ENCODE data around the gene JPT2. TPM values are rescaled to one million over a fixed set of nuclear protein-coding genes. Genes with fewer than 3 reads are reported as not detected.
"Not testable (repeated sequence)": the region's sequence is repeated elsewhere in the genome, so short reads cannot be mapped to it uniquely, and the experiment has no call there.

Gene JPT2
- total RNA-seq, 2 experiments from 2014 or later = 56.5 to 65.2 TPM

- Mint-ChIP-seq H3K4me1 (peaks cover 46% of the 10 kb centered on the region), H3K27ac (peak overlapping the region; percentile 77)
- CTCF ChIA-PET = interaction anchor here (1.2 kb wide), 1 partner anchor 10 kb away, joined by 4 read pairs; no protein-coding TSS in a partner anchor
Observed at GRCh38 chr16:1719559-1720229, 41.6 kb downstream of the JPT2 start.

GRCh38 chr16:1721372-1721771, 43.3 kb downstream of the JPT2 start:
- Mint-ChIP-seq H3K27ac (peak overlapping the region; percentile 85), H3K4me3 (no peak overlapping the region), H3K36me3 (ENCODE audit: low read depth) (peaks cover 6% of the 10 kb centered on the region), H3K4me1 (peaks cover 46% of the 10 kb centered on the region), H3K9me3 (no peaks in the 10 kb centered on the region), H3K27me3 (no peaks in the 10 kb centered on the region)
- ChIA-PET CTCF (interaction anchor here (0.7 kb wide), 2 partner anchors 61 to 85 kb away, joined by 4 read pairs; partner anchors contain the start of genes NUBP2 and SPSB3), POLR2A (no interaction called here)
- no peak for DNase-seq

More at GRCh38 chr16:1719559-1720229, 41.6 kb downstream of the JPT2 start:
- POLR2A ChIA-PET; H3K9me3 Mint-ChIP-seq; H3K27me3 Mint-ChIP-seq; H3K36me3 Mint-ChIP-seq (ENCODE audit: low read depth); H3K4me3 Mint-ChIP-seq: not testable (repeated sequence)
- DNase-seq = peak; percentile 39

DNA sequence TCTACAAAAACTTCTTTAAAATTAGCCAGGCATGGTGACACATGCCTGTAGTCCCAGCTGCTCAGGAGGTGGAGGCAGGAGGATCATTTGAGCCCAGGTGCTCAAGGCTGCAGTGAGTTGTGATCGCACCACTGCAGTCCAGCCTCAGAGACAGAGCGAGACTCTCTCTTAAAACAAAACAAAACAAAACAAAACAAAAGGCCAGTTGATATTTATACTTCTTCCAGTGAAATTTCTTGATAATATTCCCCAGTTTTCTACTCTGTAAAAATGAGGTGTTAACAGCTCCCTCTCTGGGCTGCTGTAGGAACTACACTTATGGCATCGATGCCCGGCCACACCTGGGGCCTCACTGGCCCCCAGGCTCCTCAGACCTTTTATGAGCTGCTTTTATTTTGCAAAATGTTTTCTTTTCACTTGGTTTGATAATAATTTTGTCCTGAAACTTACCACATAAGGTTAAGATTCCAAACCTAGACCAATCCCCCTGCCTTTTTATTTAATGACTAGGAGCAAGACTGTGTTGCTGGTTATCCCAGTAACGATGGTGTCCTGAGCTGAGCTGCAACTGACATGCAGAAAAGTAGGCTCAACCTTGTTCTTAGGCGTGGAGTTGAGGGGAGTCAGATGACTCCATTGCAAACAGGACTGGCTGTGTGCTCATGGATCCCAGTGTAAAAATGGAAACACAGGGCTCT, 45.5 kb downstream of the JPT2 start:
- Mint-ChIP-seq H3K36me3 (ENCODE audit: low read depth) (peaks cover 6% of the 10 kb centered on the region), H3K27me3 (no peaks in the 10 kb centered on the region), H3K4me1 (peaks cover 44% of the 10 kb centered on the region), H3K4me3 (no peak overlapping the region), H3K27ac (peak overlapping the region; percentile 60), H3K9me3 (no peaks in the 10 kb centered on the region)
- ChIA-PET CTCF (interaction anchor here (0.6 to 1.9 kb wide), 10 partner anchors 10 to 364 kb away, joined by 3 to 6 read pairs (median 3); no protein-coding TSS in a partner anchor), POLR2A (no interaction called here)
- DNase-seq = peak; percentile 51

DNA sequence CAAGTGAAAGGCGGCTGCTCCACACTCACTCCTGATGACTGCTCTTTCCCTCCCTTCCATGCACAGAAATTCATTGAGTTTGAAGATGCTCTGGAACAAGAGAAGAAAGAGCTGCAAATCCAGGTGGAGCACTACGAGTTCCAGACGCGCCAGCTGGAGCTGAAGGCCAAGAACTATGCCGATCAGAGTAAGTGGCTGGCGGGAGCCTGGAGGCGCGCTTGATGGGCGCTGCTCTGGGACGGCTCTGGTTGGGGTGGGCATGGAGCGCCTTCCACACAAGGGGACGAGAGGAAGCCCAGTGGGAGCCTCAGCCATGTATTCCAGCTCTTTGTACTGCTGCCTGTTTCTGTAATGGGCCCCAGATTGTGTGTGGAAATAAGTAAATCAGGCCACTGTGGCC, 46.4 kb downstream of the JPT2 start:
- no peaks in the 10 kb centered on the region for H3K9me3 Mint-ChIP-seq
- ChIA-PET POLR2A (no interaction called here), CTCF (interaction anchor here (1.2 to 1.9 kb wide), 3 partner anchors 11 to 43 kb away, joined by 3 to 6 read pairs (median 6); no protein-coding TSS in a partner anchor)
- H3K27ac Mint-ChIP-seq = no peak overlapping the region
- peaks cover 13% of the 10 kb centered on the region for H3K36me3 Mint-ChIP-seq (ENCODE audit: low read depth)
- peaks cover 37% of the 10 kb centered on the region for H3K4me1 Mint-ChIP-seq
- no peak overlapping the region for H3K4me3 Mint-ChIP-seq
- H3K27me3 Mint-ChIP-seq = no peaks in the 10 kb centered on the region
- no peak for DNase-seq

DNA sequence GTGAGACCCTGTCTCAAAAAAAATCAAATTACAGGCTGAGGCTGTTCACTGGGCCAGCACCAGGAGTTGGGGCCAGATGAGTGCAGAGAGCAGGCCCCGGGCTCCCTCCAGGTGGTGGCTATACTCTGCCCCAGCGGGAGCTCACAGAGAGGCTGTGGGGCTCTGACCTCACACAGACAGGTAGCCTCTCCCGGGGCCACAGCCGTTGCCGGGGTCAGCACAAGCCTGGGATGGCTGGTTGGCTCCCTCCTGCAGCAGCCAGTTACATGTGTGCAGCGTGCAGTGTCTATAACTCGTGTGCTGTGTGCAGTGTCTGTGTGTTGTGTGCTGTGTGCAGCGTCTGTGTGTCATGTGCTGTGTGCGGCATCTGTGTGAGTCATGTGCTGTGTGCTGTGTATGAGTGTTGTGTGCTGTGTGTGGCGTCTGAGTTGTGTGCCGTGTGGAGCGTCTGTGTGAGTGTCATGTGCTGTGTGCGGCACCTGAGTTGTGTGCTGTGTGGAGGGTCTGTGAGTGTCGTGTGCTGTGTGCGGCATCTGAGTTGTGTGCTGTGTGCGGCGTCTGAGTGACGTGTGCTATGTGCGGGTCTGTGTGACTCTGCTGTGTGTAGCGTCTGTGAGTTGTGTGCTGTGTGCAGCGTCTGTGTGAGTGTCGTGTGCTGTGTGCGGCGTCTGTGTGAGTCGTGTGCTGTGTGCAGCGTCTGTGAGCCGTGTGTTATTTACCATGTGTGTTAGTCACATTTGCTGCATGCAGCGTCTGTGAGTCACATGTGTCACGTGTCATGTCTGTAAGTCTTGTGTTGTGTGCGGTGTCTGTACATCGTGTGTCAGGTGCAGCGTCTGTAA, 48.8 kb downstream of the JPT2 start:
- Mint-ChIP-seq H3K27me3 (no peaks in the 10 kb centered on the region), H3K27ac (no peak overlapping the region), H3K36me3 (ENCODE audit: low read depth) (peaks cover 12% of the 10 kb centered on the region), H3K4me1 (peaks cover 20% of the 10 kb centered on the region), H3K9me3 (no peaks in the 10 kb centered on the region), H3K4me3 (no peak overlapping the region)
- no peak for DNase-seq
- ChIA-PET CTCF (interaction anchor here (0.8 to 1.0 kb wide), 2 partner anchors 129 to 148 kb away, joined by 3 read pairs; no protein-coding TSS in a partner anchor), POLR2A (no interaction called here)

DNA sequence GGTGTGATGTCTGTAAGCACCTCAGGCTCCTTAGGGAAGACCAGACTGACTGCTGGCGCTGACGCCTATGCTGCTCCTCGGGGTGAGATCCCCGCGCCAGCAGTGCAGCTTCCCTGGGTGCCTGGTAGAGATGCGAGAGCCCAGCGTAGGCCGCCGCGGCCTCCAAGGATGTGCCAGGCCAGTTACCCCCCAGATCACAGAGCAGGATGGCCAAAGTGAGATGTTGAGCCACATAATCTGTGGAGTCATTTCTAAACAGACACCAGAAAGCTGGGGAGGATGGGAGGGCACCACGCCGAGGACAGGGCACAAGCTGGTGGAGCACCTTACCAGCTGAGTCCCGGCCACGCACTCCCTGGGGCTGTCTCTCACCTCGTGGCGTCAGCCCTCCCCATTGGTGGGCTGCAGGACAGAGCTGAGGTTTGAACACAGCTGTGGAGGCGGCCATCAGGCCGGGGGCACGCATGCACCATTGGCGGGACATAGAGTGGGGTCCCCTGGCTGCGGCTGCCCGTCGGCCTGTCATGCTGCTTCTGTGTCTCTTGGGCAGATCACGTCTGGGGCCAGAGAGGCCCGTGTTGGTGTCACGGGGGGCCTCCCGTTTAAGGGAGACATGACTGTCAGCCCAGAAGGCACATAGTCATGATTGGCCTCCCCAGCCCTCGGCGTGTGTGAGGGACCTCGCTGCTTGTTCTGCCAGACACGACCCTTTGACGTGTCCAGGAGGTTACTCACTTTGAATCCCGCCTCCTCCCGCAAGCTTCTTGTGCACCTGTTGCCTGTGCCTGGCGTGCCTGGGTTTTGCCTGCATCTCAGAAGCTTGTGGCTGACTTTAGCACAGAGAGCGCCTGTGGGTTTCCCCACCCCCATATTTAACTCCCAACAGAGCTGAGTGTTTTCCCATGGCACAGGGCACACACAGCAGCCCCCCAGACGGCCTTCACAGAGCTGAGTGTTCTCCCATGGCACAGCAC, 49.9 kb downstream of the JPT2 start:
- Mint-ChIP-seq H3K4me3 (no peak overlapping the region), H3K36me3 (ENCODE audit: low read depth) (peaks cover 15% of the 10 kb centered on the region), H3K4me1 (peaks cover 11% of the 10 kb centered on the region), H3K27ac (no peak overlapping the region), H3K27me3 (no peaks in the 10 kb centered on the region), H3K9me3 (no peaks in the 10 kb centered on the region)
- no peak for DNase-seq
- ChIA-PET CTCF (interaction anchor here (1.1 kb wide), 1 partner anchor 22 kb away, joined by 3 read pairs; the partner anchor contains the start of gene MAPK8IP3), POLR2A (no interaction called here)

DNA sequence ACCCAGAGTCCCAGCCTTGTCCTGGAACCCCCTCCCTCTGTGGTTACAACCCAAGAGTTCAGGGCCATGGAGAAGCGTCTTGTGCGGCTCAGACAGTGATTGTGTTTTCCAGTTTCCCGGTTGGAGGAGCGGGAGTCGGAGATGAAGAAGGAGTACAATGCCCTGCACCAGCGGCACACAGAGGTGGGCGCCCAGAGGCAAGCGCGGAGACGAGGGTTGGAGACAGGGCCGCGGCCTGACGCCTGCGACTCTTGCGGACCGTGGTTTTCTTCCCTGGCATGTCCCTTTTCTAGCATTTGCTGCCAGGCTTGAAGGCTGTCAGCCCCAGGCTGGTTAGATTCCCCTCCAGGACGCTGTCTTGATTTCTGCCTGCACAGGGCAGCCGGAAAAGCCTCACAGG, 50.9 kb downstream of the JPT2 start:
- POLR2A ChIA-PET = no interaction called here

DNA sequence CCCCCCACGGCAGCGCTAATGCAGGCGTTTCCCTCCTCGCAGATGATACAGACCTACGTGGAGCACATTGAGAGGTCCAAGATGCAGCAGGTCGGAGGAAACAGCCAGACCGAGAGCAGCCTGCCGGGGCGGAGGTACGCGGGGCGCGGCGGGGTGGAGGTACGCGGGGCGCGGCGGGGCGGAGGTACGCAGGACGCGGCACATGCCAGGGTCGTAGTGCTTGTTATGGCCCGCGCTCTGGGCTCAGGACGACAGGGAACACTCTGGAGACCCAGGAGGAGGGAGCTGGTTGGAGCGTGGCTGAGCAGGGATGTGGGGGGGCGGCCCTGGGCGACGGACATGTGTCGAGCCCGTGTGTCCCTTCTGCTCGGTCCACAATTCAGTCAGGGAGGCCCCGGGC, 51.4 kb downstream of the JPT2 start:
- H3K4me3 Mint-ChIP-seq = no peak overlapping the region
- CTCF ChIA-PET = interaction anchor here (1.0 kb wide), 1 partner anchor 10 kb away, joined by 4 read pairs; no protein-coding TSS in a partner anchor
- peaks cover 1% of the 10 kb centered on the region for H3K4me1 Mint-ChIP-seq

More for the DNA sequence above, 50.9 kb downstream of the JPT2 start:
- CTCF ChIA-PET = interaction anchor here (0.6 to 1.1 kb wide), 3 partner anchors 10 to 25 kb away, joined by 3 to 4 read pairs (median 3); partner anchors contain the start of gene MAPK8IP3
- Mint-ChIP-seq H3K9me3 (no peaks in the 10 kb centered on the region), H3K36me3 (ENCODE audit: low read depth) (peaks cover 22% of the 10 kb centered on the region), H3K27ac (no peak overlapping the region), H3K4me1 (peaks cover 1% of the 10 kb centered on the region), H3K4me3 (no peak overlapping the region), H3K27me3 (no peaks in the 10 kb centered on the region)
- no peak for DNase-seq

DNA sequence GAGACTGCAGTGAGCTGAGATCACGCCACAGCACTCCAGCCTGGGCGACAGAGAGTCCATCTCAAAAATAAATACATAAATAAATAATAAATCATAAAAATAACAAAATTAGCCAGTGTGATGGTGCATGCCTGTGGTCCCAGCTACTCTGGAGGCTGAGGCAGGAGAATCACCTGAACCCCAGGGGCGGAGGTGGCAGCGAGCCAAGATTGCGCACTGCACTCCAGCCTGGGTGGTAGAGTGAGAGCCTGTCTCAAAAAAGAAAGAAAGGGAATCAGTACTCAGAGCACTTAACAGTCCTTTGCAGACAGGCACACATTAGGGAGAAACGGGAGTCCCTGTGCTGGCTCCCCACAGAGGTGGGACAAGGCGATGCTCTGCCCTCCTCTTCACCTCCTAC, 53.0 kb downstream of the JPT2 start:
- H3K27ac Mint-ChIP-seq = peak overlapping the region; percentile 19
- no peaks in the 10 kb centered on the region for H3K27me3 Mint-ChIP-seq
- ChIA-PET CTCF (interaction anchor here (1.1 kb wide), 1 partner anchor 25 kb away, joined by 3 read pairs; the partner anchor contains the start of gene MAPK8IP3), POLR2A (no interaction called here)
- peaks cover 22% of the 10 kb centered on the region for H3K36me3 Mint-ChIP-seq (ENCODE audit: low read depth)
- no peak overlapping the region for H3K4me3 Mint-ChIP-seq
- no peaks in the 10 kb centered on the region for H3K9me3 Mint-ChIP-seq
- H3K4me1 Mint-ChIP-seq = peaks cover 1% of the 10 kb centered on the region
- no peak for DNase-seq

More for the DNA sequence above, 51.4 kb downstream of the JPT2 start:
- POLR2A ChIA-PET = no interaction called here
- Mint-ChIP-seq H3K27me3 (no peaks in the 10 kb centered on the region), H3K9me3 (no peaks in the 10 kb centered on the region), H3K27ac (no peak overlapping the region), H3K36me3 (ENCODE audit: low read depth) (peaks cover 22% of the 10 kb centered on the region)
- no peak for DNase-seq

GRCh38 chr16:1731603-1732002, 53.5 kb downstream of the JPT2 start:
- no peaks in the 10 kb centered on the region for H3K27me3 Mint-ChIP-seq
- ChIA-PET CTCF (no interaction called here), POLR2A (no interaction called here)
- no peak overlapping the region for H3K4me3 Mint-ChIP-seq
- H3K9me3 Mint-ChIP-seq = no peaks in the 10 kb centered on the region
- no peak overlapping the region for H3K27ac Mint-ChIP-seq
- H3K4me1 Mint-ChIP-seq = peaks cover 1% of the 10 kb centered on the region
- no peak for DNase-seq
- peaks cover 22% of the 10 kb centered on the region for H3K36me3 Mint-ChIP-seq (ENCODE audit: low read depth)

DNA sequence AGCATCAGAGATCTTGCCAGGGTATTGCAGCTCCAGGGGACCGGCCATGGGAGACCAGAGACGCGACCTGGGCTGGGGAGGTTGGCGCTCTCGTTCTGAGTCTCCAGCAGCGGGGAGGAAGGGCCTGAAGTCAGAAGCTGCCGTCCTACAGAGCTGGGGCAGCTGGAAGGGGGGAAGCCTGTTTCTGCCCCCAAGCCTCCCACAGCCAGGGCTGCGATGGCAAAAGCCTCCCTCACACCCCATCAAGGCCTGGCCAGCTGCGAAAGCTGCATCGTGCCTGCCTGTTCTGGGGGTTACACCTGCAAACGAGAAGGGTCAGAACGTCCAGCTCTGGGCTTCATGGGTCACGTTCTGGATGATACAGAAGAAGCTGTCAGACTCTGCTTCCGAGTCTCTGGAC, 54.0 kb downstream of the JPT2 start:
- H3K4me1 Mint-ChIP-seq = no peaks in the 10 kb centered on the region
- DNase-seq = no peak
- no peak overlapping the region for H3K27ac Mint-ChIP-seq
- POLR2A ChIA-PET = no interaction called here
- no peaks in the 10 kb centered on the region for H3K27me3 Mint-ChIP-seq
- H3K36me3 Mint-ChIP-seq (ENCODE audit: low read depth) = peaks cover 22% of the 10 kb centered on the region
- CTCF ChIA-PET = interaction anchor here (1.1 to 1.5 kb wide), 2 partner anchors 26 to 519 kb away, joined by 3 to 6 read pairs; partner anchors contain the start of gene MAPK8IP3
- H3K4me3 Mint-ChIP-seq = no peak overlapping the region
- H3K9me3 Mint-ChIP-seq = no peaks in the 10 kb centered on the region

Data from activated CD4-positive, alpha-beta T cell treated with anti-CD3 and anti-CD28 coated beads, Interleukin-2, amount 10 ng/mL, durations not matched to agents 7 days and 5 days (primary cell).